K562 (cell line): ENCODE data around the gene LRRC61. TPM values are rescaled to one million over a fixed set of nuclear protein-coding genes. Genes with fewer than 3 reads are reported as not detected.

ENCODE experiments used
- ATF4 ChIP-seq: fragments of 450-650 bp; formaldehyde crosslinking; IDR thresholded peaks from 2 replicates; pipeline ENCODE4 v1.4.0; 2022; ENCODE audit warnings: mild to moderate bottlenecking, moderate library complexity
- CBFA2T3 ChIP-seq: fragments of 450-650 bp; IDR thresholded peaks from 2 replicates; pipeline ENCODE4 v1.6.1; 2017
- EP400 ChIP-seq: fragments of 450-650 bp; IDR thresholded peaks from 2 replicates; pipeline ENCODE4 v1.6.1; 2017; ENCODE audit warnings: antibody characterized with exemption, mild to moderate bottlenecking, moderate library complexity
- FOXK1 ChIP-seq: sonication (generic); formaldehyde crosslinking; IDR thresholded peaks from 2 replicates; pipeline ENCODE4 v1.8.0; 2022; ENCODE audit warnings: missing genetic modification reagents, mild to moderate bottlenecking, borderline replicate concordance
- FOXO4 ChIP-seq: fragments of 450-650 bp; formaldehyde crosslinking; IDR thresholded peaks from 2 replicates; pipeline ENCODE4 v1.4.0; 2020; ENCODE audit warnings: mild to moderate bottlenecking, moderate library complexity
- NCOA1 ChIP-seq: fragments of 450-650 bp; IDR thresholded peaks from 2 replicates; pipeline ENCODE4 v1.6.1; 2016; ENCODE audit warnings: low read depth
- POLR2B ChIP-seq: fragments of 450-650 bp; IDR thresholded peaks from 2 replicates; pipeline ENCODE4 v1.6.1; 2018; ENCODE audit warnings: low read depth; ENCODE audit not compliant: partially characterized antibody
- PRMT5 ChIP-seq: sonication (generic); formaldehyde crosslinking; IDR thresholded peaks from 2 replicates; pipeline ENCODE4 v1.5.0; 2020; ENCODE audit warnings: missing genetic modification reagents
- PTBP1 ChIP-seq: fragments of 200-400 bp; formaldehyde crosslinking; IDR thresholded peaks from 2 replicates; pipeline ENCODE4 v1.6.1; 2017; ENCODE audit warnings: low read depth, low read length
- SUPT5H ChIP-seq: fragments of 450-650 bp; IDR thresholded peaks from 2 replicates; pipeline ENCODE4 v1.6.1; 2016
- ZNF445 ChIP-seq: fragments of 250-450 bp; sonication (Bioruptor Pico); IDR thresholded peaks from 2 replicates; pipeline ENCODE4 v1.4.0; 2020; ENCODE audit warnings: low read depth, mild to moderate bottlenecking, moderate library complexity
- ZNF740 ChIP-seq, 3 experiments: fragments of 200-800 bp in 1 of 3; sonication (Bioruptor generic) in 1 of 3; sonication (generic) in 1 of 3; formaldehyde crosslinking in 1 of 3; IDR thresholded peaks; 2 replicates each; pipeline versions ENCODE4 v1.6.1 to v1.8.0; 2016 to 2022; ENCODE audit warnings: mild to moderate bottlenecking in 2 of 3, missing compliant biosample characterization in 2 of 3, missing genetic modification characterization in 2 of 3, missing genetic modification reagents in 1 of 3
- polyA plus RNA-seq, 8 experiments: library from polyadenylated mRNA; depleted of rRNA in 4 of 8; stranded (reverse) in 5 of 8; unstranded in 3 of 8; fragments of >200 nt; fragmentation: Nextera tagmentation in 2 of 8; fragmentation: Illumina TruSeq in 1 of 8; extraction: Ambion mirVana in 2 of 8; extraction: Trizol in 1 of 8; gene quantifications; 2 replicates each; pipeline versions ENCODE4 v1.2.1 to v1.2.3, GENCODE V29; 2011 to 2014; ENCODE audit warnings: inconsistent platforms in 1 of 8, missing spikeins in 1 of 8
- total RNA-seq, 7 experiments: library from RNA; depleted of rRNA in 6 of 7; stranded (reverse); fragments of >200 nt in 6 of 7; fragmentation: Illumina TruSeq in 2 of 7; extraction: Trizol in 2 of 7; gene quantifications; 2 replicates each; pipeline versions ENCODE4 v1.2.1 to v1.2.3, GENCODE V29; 2011 to 2021; ENCODE audit warnings: low replicate concordance in 1 of 7
- TF ChIP-seq, protein P1 (sequence below): fragments of 250-450 bp; sonication (Bioruptor Pico); IDR thresholded peaks from 2 replicates; pipeline ENCODE4 v1.8.0; 2022; ENCODE audit warnings: inconsistent platforms
- TF ChIP-seq, protein P2 (sequence below): fragments of 250-450 bp; sonication (Bioruptor Pico); IDR thresholded peaks from 2 replicates; pipeline ENCODE4 v1.4.0; 2020

LRRC61 gene
- total and polyA plus RNA-seq, 9 of the 15 experiments (the other 6 are each of a cell fraction or from before 2014, with no cell fraction given), result 1.3 to 55.2 (median 35.2) TPM

DNA sequence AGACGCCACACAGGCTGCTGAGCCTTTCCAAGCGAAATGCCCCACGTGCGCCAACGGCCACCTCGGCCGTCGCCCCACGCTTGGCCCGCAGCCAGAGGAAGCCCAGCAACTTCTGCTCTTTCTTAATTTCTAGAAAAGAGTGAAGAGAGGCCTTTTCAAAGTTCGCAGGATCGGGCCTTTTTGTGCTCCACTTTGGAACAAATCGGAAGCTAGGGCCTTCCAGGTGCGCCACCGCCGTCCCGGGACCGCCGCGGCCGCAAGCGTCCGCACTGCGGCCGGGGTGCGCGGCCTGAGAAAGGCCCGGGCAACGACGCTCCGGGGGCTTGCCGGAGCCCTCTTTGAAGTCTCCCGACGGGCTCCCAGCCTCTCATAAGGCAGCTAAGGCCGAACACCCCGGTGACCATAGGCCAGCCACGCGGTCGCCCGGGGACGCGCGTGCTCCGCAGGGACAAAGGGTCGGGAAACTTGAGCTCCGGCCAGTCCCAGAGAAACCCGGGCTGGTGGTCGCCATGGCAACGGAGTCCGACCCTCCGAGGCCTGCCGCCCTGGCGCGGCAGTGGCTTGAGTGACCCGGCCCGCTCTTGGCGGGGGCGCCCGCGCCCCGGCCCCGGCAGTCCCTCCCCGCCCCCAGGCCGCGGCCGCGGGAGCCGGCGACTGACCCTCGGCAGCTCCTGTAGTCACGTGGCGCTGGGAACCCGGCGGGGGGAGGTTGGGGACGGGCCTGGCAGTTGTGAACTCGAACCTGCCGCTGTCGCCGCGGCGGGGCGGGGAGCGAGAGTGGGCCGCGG, 45.1 kb downstream of the LRRC61 start, which contains the start of gene REPIN1 (continued):
- TF ChIP-seq FOXO4 (CRISPR knock-in tag) (peak; percentile 60; the same call in 1 of the 2 replicates), ATF4 (peak; percentile 70; the same call in 1 of the 2 replicates), SUPT5H (peak; percentile 49; the same call in 1 of the 2 replicates), ZNF445 (no peak), PTBP1 (0 out of 2 replicates have a peak, but pooled peaks have one; percentile 52), ZNF740 (CRISPR knock-in tag; IDR thresholded peaks at IDR 0.05) (no peak), ZNF740 (tag; IDR thresholded peaks at IDR 0.05) (peak in 1 of 2 experiments; percentile 82; a peak in 2 of 4 replicates), POLR2B (no peak), NCOA1 (no peak), PRMT5 (CRISPR knock-in tag) (0 out of 2 replicates have a peak, but pooled peaks have one; percentile 34), CBFA2T3 (0 out of 2 replicates have a peak, but pooled peaks have one; percentile 46), EP400 (peak; percentile 94), FOXK1 (CRISPR knock-in tag) (peak; percentile 87; the same call in 1 of the 2 replicates)
- TF ChIP-seq, protein P1, sequence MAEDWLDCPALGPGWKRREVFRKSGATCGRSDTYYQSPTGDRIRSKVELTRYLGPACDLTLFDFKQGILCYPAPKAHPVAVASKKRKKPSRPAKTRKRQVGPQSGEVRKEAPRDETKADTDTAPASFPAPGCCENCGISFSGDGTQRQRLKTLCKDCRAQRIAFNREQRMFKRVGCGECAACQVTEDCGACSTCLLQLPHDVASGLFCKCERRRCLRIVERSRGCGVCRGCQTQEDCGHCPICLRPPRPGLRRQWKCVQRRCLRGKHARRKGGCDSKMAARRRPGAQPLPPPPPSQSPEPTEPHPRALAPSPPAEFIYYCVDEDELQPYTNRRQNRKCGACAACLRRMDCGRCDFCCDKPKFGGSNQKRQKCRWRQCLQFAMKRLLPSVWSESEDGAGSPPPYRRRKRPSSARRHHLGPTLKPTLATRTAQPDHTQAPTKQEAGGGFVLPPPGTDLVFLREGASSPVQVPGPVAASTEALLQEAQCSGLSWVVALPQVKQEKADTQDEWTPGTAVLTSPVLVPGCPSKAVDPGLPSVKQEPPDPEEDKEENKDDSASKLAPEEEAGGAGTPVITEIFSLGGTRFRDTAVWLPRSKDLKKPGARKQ (CRISPR knock-in tag), result no peak
- TF ChIP-seq, protein P2, sequence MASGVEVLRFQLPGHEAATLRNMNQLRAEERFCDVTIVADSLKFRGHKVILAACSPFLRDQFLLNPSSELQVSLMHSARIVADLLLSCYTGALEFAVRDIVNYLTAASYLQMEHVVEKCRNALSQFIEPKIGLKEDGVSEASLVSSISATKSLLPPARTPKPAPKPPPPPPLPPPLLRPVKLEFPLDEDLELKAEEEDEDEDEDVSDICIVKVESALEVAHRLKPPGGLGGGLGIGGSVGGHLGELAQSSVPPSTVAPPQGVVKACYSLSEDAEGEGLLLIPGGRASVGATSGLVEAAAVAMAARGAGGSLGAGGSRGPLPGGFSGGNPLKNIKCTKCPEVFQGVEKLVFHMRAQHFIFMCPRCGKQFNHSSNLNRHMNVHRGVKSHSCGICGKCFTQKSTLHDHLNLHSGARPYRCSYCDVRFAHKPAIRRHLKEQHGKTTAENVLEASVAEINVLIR (CRISPR knock-in tag), result 0 out of 2 replicates have a peak, but pooled peaks have one; percentile 48
